Gastroesophageal sphincter (tissue), 4 donors: ENCODE data around the gene AP1G2. TPM values are rescaled to one million over a fixed set of nuclear protein-coding genes. Genes with fewer than 3 reads are reported as not detected.

ENCODE experiments used
- ATAC-seq: fragments of 150-250 bp; one replicate; pipeline ENCODE4 v1.9.1; 2016; ENCODE audit warnings: mild to moderate bottlenecking, moderate library complexity
- H3K27ac ChIP-seq, 4 donors: fragments of 200-600 bp; sonication (generic) in 3 of 4; 1 replicate in 3 of 4; 2 replicates in 1 of 4; pipeline ENCODE4 v1.5.1; 2016 to 2019
- H3K27me3 ChIP-seq: fragments of 200-600 bp; sonication (generic); one replicate; pipeline ENCODE4 v1.5.1; 2019
- H3K36me3 ChIP-seq, 2 donors: fragments of 200-600 bp; sonication (generic); one replicate each; pipeline ENCODE4 v1.5.1; 2019; ENCODE audit warnings: control low read depth in 1 of 2
- H3K4me1 ChIP-seq, 3 donors: fragments of 200-600 bp; sonication (generic); 1 replicate in 2 of 3; 2 replicates in 1 of 3; pipeline ENCODE4 v1.5.1; 2016 to 2019; ENCODE audit warnings: control low read depth in 2 of 3
- H3K4me3 ChIP-seq, 2 donors: fragments of 200-600 bp; sonication (generic); one replicate each; pipeline ENCODE4 v1.5.1; 2019; ENCODE audit warnings: mild to moderate bottlenecking in 1 of 2, moderate library complexity in 1 of 2
- H3K9me3 ChIP-seq, 3 donors: fragments of 200-600 bp; sonication (generic); one replicate each; pipeline ENCODE4 v1.5.1; 2017 to 2019; ENCODE audit warnings: control low read depth in 2 of 3
- EP300 ChIP-seq: sonication (generic); formaldehyde crosslinking; IDR thresholded peaks from one replicate; pipeline ENCODE4 v1.6.1; 2017; ENCODE audit warnings: antibody characterized with exemption, mild to moderate bottlenecking
- POLR2A ChIP-seq, 2 donors: fragments of 450-650 bp; IDR thresholded peaks; one replicate each; pipeline ENCODE4 v1.6.1; 2017; ENCODE audit warnings: antibody characterized with exemption in 2 of 2, mild to moderate bottlenecking in 2 of 2, moderate library complexity in 1 of 2
- POLR2AphosphoS5 ChIP-seq: sonication (generic); formaldehyde crosslinking; IDR thresholded peaks from one replicate; pipeline ENCODE4 v1.6.1; 2017; ENCODE audit warnings: antibody characterized with exemption
- WGBS, 2 donors: methylation state at CpG; one replicate each; pipeline ENCODE4 v1.1.5; 2018; ENCODE audit warnings: low coverage in 1 of 2; 5-methylcytosine and 5-hydroxymethylcytosine counted together
- total RNA-seq, 4 donors: library from RNA; depleted of rRNA; stranded (reverse); fragments of >200 nt; gene quantifications; one replicate each; pipeline ENCODE4 v1.1.0, GENCODE V29; 2016
- TF ChIP-seq, protein P1 (sequence below), 4 experiments: fragments of 200-600 bp in 2 of 4; fragments of 450-650 bp in 2 of 4; sonication (generic) in 1 of 4; IDR thresholded peaks; one replicate each; pipeline ENCODE4 v1.5.1; 2017 to 2019; ENCODE audit warnings: antibody characterized with exemption in 4 of 4, mild to moderate bottlenecking in 2 of 4, moderate library complexity in 2 of 4

Gene AP1G2
- total RNA-seq, 4 donors from 2014 or later = 7.2 to 43.1 (median 21.9) TPM

GRCh38 chr14:23582906-23583760 is 15.5 kb upstream of the AP1G2 start:
- no peak for TF ChIP-seq EP300
- TF ChIP-seq, protein P1, sequence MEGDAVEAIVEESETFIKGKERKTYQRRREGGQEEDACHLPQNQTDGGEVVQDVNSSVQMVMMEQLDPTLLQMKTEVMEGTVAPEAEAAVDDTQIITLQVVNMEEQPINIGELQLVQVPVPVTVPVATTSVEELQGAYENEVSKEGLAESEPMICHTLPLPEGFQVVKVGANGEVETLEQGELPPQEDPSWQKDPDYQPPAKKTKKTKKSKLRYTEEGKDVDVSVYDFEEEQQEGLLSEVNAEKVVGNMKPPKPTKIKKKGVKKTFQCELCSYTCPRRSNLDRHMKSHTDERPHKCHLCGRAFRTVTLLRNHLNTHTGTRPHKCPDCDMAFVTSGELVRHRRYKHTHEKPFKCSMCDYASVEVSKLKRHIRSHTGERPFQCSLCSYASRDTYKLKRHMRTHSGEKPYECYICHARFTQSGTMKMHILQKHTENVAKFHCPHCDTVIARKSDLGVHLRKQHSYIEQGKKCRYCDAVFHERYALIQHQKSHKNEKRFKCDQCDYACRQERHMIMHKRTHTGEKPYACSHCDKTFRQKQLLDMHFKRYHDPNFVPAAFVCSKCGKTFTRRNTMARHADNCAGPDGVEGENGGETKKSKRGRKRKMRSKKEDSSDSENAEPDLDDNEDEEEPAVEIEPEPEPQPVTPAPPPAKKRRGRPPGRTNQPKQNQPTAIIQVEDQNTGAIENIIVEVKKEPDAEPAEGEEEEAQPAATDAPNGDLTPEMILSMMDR (IDR thresholded peaks at IDR 0.05) = no peak
- TF ChIP-seq POLR2AphosphoS5 = no peak
- no peak for TF ChIP-seq POLR2A (IDR thresholded peaks at IDR 0.05)
- 67 to 83% methylated on average over 1 to 3 of the region's 3 CpGs for WGBS, 2 donors
- Histone ChIP-seq H3K9me3 (no peaks in the 10 kb centered on the region), H3K4me3 (no peak overlapping the region), H3K27me3 (peaks cover 66% of the 10 kb centered on the region), H3K4me1 (peaks cover 0 to 12% (median 0%) of the 10 kb centered on the region in 3 donors), H3K36me3 (no peaks in the 10 kb centered on the region), H3K27ac (no peak overlapping the region)
- ATAC-seq = no peak

DNA sequence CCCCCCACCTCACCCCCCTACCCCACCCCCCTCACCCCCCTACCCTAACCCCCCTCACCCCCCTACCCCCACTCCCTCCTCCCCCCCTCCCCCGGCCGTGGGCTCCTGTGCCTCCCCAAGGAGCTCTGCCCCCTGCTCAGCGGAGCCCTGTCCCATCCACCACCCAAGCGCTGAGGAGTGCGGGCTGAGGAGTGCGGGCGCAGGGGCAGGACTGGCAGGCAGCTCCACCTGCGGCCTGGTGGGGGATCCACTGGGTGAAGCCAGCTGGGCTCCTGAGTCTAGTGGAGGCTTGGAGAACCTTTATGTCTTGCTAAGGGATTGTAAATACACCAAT is 13.3 kb upstream of the AP1G2 start:
- WGBS, 2 donors = no CpG with 5 or more reads among the region's 8 CpGs
- no peak overlapping the region for H3K4me3 ChIP-seq
- H3K36me3 ChIP-seq = no peaks in the 10 kb centered on the region
- TF ChIP-seq POLR2A (IDR thresholded peaks at IDR 0.05) (no peak), POLR2AphosphoS5 (no peak)
- peaks cover 0 to 34% (median 17%) of the 10 kb centered on the region in 3 donors for H3K4me1 ChIP-seq
- H3K27ac ChIP-seq = no peak overlapping the region
- H3K9me3 ChIP-seq = no peaks in the 10 kb centered on the region
- H3K27me3 ChIP-seq = peaks cover 74% of the 10 kb centered on the region
- no peak for ATAC-seq

- H3K27me3 ChIP-seq = peaks cover 76% of the 10 kb centered on the region
- TF ChIP-seq, protein P1 (IDR thresholded peaks at IDR 0.05) = no peak
- TF ChIP-seq POLR2AphosphoS5 (no peak), POLR2A (IDR thresholded peaks at IDR 0.05) (no peak), EP300 (no peak)
- no peaks in the 10 kb centered on the region for H3K36me3 ChIP-seq
- H3K4me3 ChIP-seq = no peak overlapping the region
- H3K9me3 ChIP-seq = no peaks in the 10 kb centered on the region
- no peak overlapping the region for H3K27ac ChIP-seq
- 90% methylated on average over 1 to 9 of the region's 24 CpGs for WGBS, 2 donors
- ATAC-seq = no peak
- H3K4me1 ChIP-seq = peaks cover 0 to 36% (median 17%) of the 10 kb centered on the region in 3 donors
Measured at GRCh38 chr14:23580152-23580926, 12.7 kb upstream of the AP1G2 start.

GRCh38 chr14:23579739-23580138 is 12.1 kb upstream of the AP1G2 start:
- ATAC-seq = no peak
- Histone ChIP-seq H3K27ac (no peak overlapping the region), H3K9me3 (no peaks in the 10 kb centered on the region), H3K4me3 (no peak overlapping the region), H3K36me3 (no peaks in the 10 kb centered on the region), H3K27me3 (peaks cover 79% of the 10 kb centered on the region), H3K4me1 (peaks cover 0 to 36% (median 17%) of the 10 kb centered on the region in 3 donors)
- TF ChIP-seq POLR2AphosphoS5 = no peak
- TF ChIP-seq POLR2A (IDR thresholded peaks at IDR 0.05) = no peak
- TF ChIP-seq, protein P1 (IDR thresholded peaks at IDR 0.05) = no peak
- no peak for TF ChIP-seq EP300

DNA sequence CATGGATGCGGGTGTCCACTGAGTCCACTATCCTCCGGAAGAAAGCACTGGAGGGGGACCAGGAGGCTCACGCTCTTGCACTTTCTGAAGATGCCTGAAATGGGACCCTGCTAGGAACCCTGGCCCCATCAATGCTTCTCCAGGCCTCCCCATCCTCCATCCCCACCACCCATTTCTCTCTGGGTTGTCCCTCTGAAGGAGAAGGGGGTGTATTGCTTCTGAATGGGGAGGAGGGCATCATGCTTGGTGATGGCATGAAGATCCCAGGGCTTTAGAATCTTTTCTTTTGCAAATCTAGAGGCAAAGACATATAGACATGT is 11.7 kb upstream of the AP1G2 start:
- TF ChIP-seq POLR2A (IDR thresholded peaks at IDR 0.05) = no peak
- no peak for TF ChIP-seq EP300
- no peak for TF ChIP-seq POLR2AphosphoS5
- TF ChIP-seq, protein P1 (IDR thresholded peaks at IDR 0.05) = no peak
- 40 to 60% methylated on average over 3 of the region's 3 CpGs for WGBS, 2 donors
- Histone ChIP-seq H3K27me3 (peaks cover 83% of the 10 kb centered on the region), H3K27ac (no peak overlapping the region), H3K36me3 (no peaks in the 10 kb centered on the region), H3K9me3 (no peaks in the 10 kb centered on the region), H3K4me3 (no peak overlapping the region), H3K4me1 (peaks cover 0 to 36% (median 17%) of the 10 kb centered on the region in 3 donors)
- ATAC-seq = no peak
